LoVo (cell line): ENCODE measurements around the gene DHDH.
A peak's percentile ranks its signal among the peaks of the same experiment; 100 is the strongest.
"Not testable (repeated sequence)": the region's sequence is repeated elsewhere in the genome, so short reads cannot be mapped to it uniquely, and the experiment has no call there.

Experiments used
- DNase-seq: peaks from one replicate; pipeline ENCODE4 v3.0.0-alpha.2; 2016; ENCODE audit warnings: low spot score

DHDH gene

GRCh38 chr19:48933382-48933932 lies at the start of gene DHDH:
Gene DHDH (plus strand): TSS chr19:48933699. CDS start chr19:48933722, 23 bp downstream.
- peak; percentile 95 for DNase-seq

GRCh38 chr19:48883726-48884125 lies 49.8 kb upstream of the DHDH start:
- no peak for DNase-seq

GRCh38 chr19:48887861-48888612 lies 45.5 kb upstream of the DHDH start:
- no peak for DNase-seq

GRCh38 chr19:48889496-48889895 lies 44.0 kb upstream of the DHDH start:
- DNase-seq, result not testable (repeated sequence)

- DNase-seq, result no peak
These were observed 42.9 kb upstream of the DHDH start for GRCh38 chr19:48890551-48890950.

GRCh38 chr19:48895226-48895625 lies 38.3 kb upstream of the DHDH start:
- no peak for DNase-seq

GRCh38 chr19:48896191-48896720 lies 37.2 kb upstream of the DHDH start:
- DNase-seq, result no peak

GRCh38 chr19:48897181-48897580 lies 36.3 kb upstream of the DHDH start:
- DNase-seq, result no peak

GRCh38 chr19:48899386-48899749 lies 34.1 kb upstream of the DHDH start:
- DNase-seq, result not testable (repeated sequence)

- DNase-seq, result peak; percentile 96
These were observed 33.6 kb upstream of the DHDH start, which contains the start of gene NUCB1 for GRCh38 chr19:48899781-48900476. Gene NUCB1 (plus strand): TSS chr19:48900312. CDS start chr19:48900797, 485 bp downstream.

- no peak for DNase-seq
These were observed 32.8 kb upstream of the DHDH start for GRCh38 chr19:48900477-48901406.

- DNase-seq, result not testable (repeated sequence)
These were observed 31.2 kb upstream of the DHDH start for GRCh38 chr19:48902291-48902690.

GRCh38 chr19:48903788-48904187 lies 29.7 kb upstream of the DHDH start:
- DNase-seq, result not testable (repeated sequence)

GRCh38 chr19:48905664-48906063 lies 27.8 kb upstream of the DHDH start:
- no peak for DNase-seq

GRCh38 chr19:48906324-48906723 lies 27.2 kb upstream of the DHDH start:
- no peak for DNase-seq

GRCh38 chr19:48907671-48908070 lies 25.8 kb upstream of the DHDH start:
- DNase-seq, result no peak

- not testable (repeated sequence) for DNase-seq
These were observed 23.9 kb upstream of the DHDH start for GRCh38 chr19:48909424-48910077.

GRCh38 chr19:48910803-48911202 lies 22.7 kb upstream of the DHDH start:
- DNase-seq, result no peak

- no peak for DNase-seq
These were observed 20.2 kb upstream of the DHDH start for GRCh38 chr19:48913114-48913889.

- no peak for DNase-seq
These were observed 19.3 kb upstream of the DHDH start for GRCh38 chr19:48914181-48914580.
